Liver (tissue), 9 donors: ENCODE measurements around the gene WDR81. TPM values are rescaled to one million over a fixed set of nuclear protein-coding genes. Genes with fewer than 3 reads are reported as not detected.

Source experiments
- DNase-seq: peaks from one replicate; pipeline ENCODE4 v3.0.0-alpha.2; 2017; ENCODE audit warnings: low spot score
- H3K27ac ChIP-seq, 2 donors: one replicate each; pipeline ENCODE4 v1.7.0; 2013; ENCODE audit warnings: inconsistent platforms in 2 of 2, low read length in 2 of 2, control low read depth in 1 of 2, low read depth in 1 of 2, mild to moderate bottlenecking in 1 of 2
- H3K27me3 ChIP-seq, 4 donors: one replicate each; pipeline versions ENCODE4 v1.6.1 to v1.7.0; 2013; ENCODE audit warnings: low read length in 3 of 4, inconsistent platforms in 1 of 4, mild to moderate bottlenecking in 1 of 4, moderate library complexity in 1 of 4; ENCODE audit not compliant: control insufficient read depth in 4 of 4, insufficient read depth in 4 of 4
- H3K36me3 ChIP-seq, 4 donors: one replicate each; pipeline versions ENCODE4 v1.6.1 to v1.7.0; 2013; ENCODE audit warnings: low read length in 3 of 4, mild to moderate bottlenecking in 3 of 4, low read depth in 1 of 4, moderate library complexity in 1 of 4; ENCODE audit not compliant: control insufficient read depth in 4 of 4, insufficient read depth in 3 of 4
- H3K4me1 ChIP-seq, 4 donors: one replicate each; pipeline versions ENCODE4 v1.6.1 to v1.7.0; 2013; ENCODE audit warnings: low read length in 3 of 4, mild to moderate bottlenecking in 3 of 4, moderate library complexity in 1 of 4; ENCODE audit not compliant: control insufficient read depth in 4 of 4, insufficient read depth in 4 of 4
- H3K4me3 ChIP-seq, 3 donors: one replicate each; pipeline versions ENCODE4 v1.6.1 to v1.7.0; 2013; ENCODE audit warnings: low read length in 3 of 3, control low read depth in 1 of 3, low read depth in 1 of 3, mild to moderate bottlenecking in 1 of 3
- H3K9ac ChIP-seq, 2 donors: one replicate each; pipeline ENCODE4 v1.7.0; 2013; ENCODE audit warnings: low read length in 2 of 2, mild to moderate bottlenecking in 2 of 2, moderate library complexity in 2 of 2, control low read depth in 1 of 2, low read depth in 1 of 2
- H3K9me3 ChIP-seq, 4 donors: one replicate each; pipeline versions ENCODE4 v1.6.1 to v1.7.0; 2013; ENCODE audit warnings: low read length in 3 of 4; ENCODE audit not compliant: control insufficient read depth in 4 of 4
- EGR1 ChIP-seq, 2 donors: IDR thresholded peaks; 2 replicates each; pipeline ENCODE4 v1.6.1; 2016 to 2018; ENCODE audit warnings: antibody characterized with exemption in 2 of 2, low read depth in 2 of 2
- FOXA1 ChIP-seq: IDR thresholded peaks from 2 replicates; pipeline ENCODE4 v1.6.1; 2016; ENCODE audit warnings: antibody characterized with exemption
- FOXA2 ChIP-seq: IDR thresholded peaks from 2 replicates; pipeline ENCODE4 v1.6.1; 2016; ENCODE audit warnings: antibody characterized with exemption
- GABPA ChIP-seq, 2 donors: IDR thresholded peaks in 1 of 2; conservative IDR thresholded peaks in 1 of 2; 2 replicates each; pipeline ENCODE4 v1.6.1; 2016; ENCODE audit warnings: antibody characterized with exemption in 2 of 2, mild to moderate bottlenecking in 1 of 2, moderate library complexity in 1 of 2
- HNF4G ChIP-seq: IDR thresholded peaks from 2 replicates; pipeline ENCODE4 v1.6.1; 2016; ENCODE audit warnings: antibody characterized with exemption
- JUND ChIP-seq, 2 donors: IDR thresholded peaks; 2 replicates each; pipeline ENCODE4 v1.6.1; 2016; ENCODE audit warnings: antibody characterized with exemption in 2 of 2
- NR2F2 ChIP-seq: IDR thresholded peaks from 2 replicates; pipeline ENCODE4 v1.6.1; 2016; ENCODE audit warnings: antibody characterized with exemption
- RAD21 ChIP-seq, 2 donors: IDR thresholded peaks; 2 replicates each; pipeline ENCODE4 v1.6.1; 2016; ENCODE audit warnings: antibody characterized with exemption in 2 of 2, mild to moderate bottlenecking in 2 of 2
- RXRA ChIP-seq, 2 donors: IDR thresholded peaks; 2 replicates each; pipeline ENCODE4 v1.6.1; 2017 to 2018; ENCODE audit warnings: antibody characterized with exemption in 2 of 2, mild to moderate bottlenecking in 1 of 2
- SP1 ChIP-seq: IDR thresholded peaks from 2 replicates; pipeline ENCODE4 v1.6.1; 2018; ENCODE audit warnings: antibody characterized with exemption, mild to moderate bottlenecking
- TAF1 ChIP-seq: conservative IDR thresholded peaks from 2 replicates; pipeline ENCODE4 v1.6.1; 2016; ENCODE audit warnings: antibody characterized with exemption, mild to moderate bottlenecking
- YY1 ChIP-seq: IDR thresholded peaks from 2 replicates; pipeline ENCODE4 v1.6.1; 2016; ENCODE audit warnings: antibody characterized with exemption, mild to moderate bottlenecking
- WGBS: extraction: QIAGEN DNeasy Blood & Tissue Kit; methylation state at CpG from one replicate; pipeline ENCODE4 v1.1.7; 2013; 5-methylcytosine and 5-hydroxymethylcytosine counted together
- polyA plus RNA-seq, 2 donors: library from polyadenylated mRNA; stranded (reverse) in 1 of 2; unstranded in 1 of 2; fragments of 200-250 nt in 1 of 2; fragments of >200 nt in 1 of 2; fragmentation: Nextera tagmentation in 1 of 2; extraction: Ambion mirVana in 1 of 2; gene quantifications; one replicate each; pipeline versions ENCODE4 v1.2.1 to v1.2.3, GENCODE V29; 2013 to 2015
- total RNA-seq, 2 donors: library from RNA; depleted of rRNA; stranded (reverse); fragments of >200 nt; gene quantifications; one replicate each; pipeline ENCODE4 v1.2.3, GENCODE V29; 2014
- TF ChIP-seq, protein P1 (sequence below): IDR thresholded peaks from 2 replicates; pipeline ENCODE4 v1.6.1; 2016; ENCODE audit warnings: antibody characterized with exemption
- TF ChIP-seq, protein P2 (sequence below): IDR thresholded peaks from 2 replicates; pipeline ENCODE4 v1.6.1; 2016; ENCODE audit warnings: antibody characterized with exemption, mild to moderate bottlenecking
- TF ChIP-seq, protein P3 (sequence below): IDR thresholded peaks from 2 replicates; pipeline ENCODE4 v1.6.1; 2016; ENCODE audit warnings: antibody characterized with exemption
- TF ChIP-seq, protein P4 (sequence below): fragments of 150-350 bp; IDR thresholded peaks from 2 replicates; pipeline ENCODE4 v1.5.1; 2017; ENCODE audit warnings: improper control_type of control experiment, low read depth, low read length; ENCODE audit not compliant: missing input control
- TF ChIP-seq, protein P5 (sequence below): IDR thresholded peaks from 2 replicates; pipeline ENCODE4 v1.6.1; 2016; ENCODE audit warnings: antibody characterized with exemption
- donor health status: healthy.
- donor health status: healthy.
- donor health status: healthy.
- donor health status: healthy.
- donor health status: healthy.

Gene WDR81
- total and polyA plus RNA-seq, 4 donors: 12.3 to 41.8 (median 33.0) TPM

DNA sequence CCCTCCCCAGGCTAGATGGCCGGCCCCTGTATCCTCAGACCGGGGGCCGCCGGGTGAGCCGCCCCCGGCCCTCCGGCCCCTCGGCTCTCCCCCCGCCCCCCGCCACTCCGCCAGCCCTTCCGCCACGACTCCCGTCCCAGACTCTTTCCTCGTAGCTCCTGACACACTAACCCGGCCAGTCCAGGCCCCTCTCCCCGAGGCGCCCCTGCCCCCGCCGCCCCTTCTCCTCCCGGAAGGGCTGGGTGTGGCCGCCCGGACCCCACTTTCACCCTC is 8.8 kb upstream of the WDR81 start:
- Histone ChIP-seq H3K4me3 (peak overlapping the region; percentile 88 to 96 (median 89)), H3K36me3 (peaks cover 11 to 24% (median 14%) of the 10 kb centered on the region in 4 donors), H3K27me3 (no peaks in the 10 kb centered on the region), H3K9me3 (no peaks in the 10 kb centered on the region), H3K9ac (peak overlapping the region in 1 of 2 donors; percentile 49), H3K27ac (peak overlapping the region; percentile 95 to 96), H3K4me1 (peaks cover 9 to 51% (median 30%) of the 10 kb centered on the region in 4 donors)
- under 1% methylated on average over 23 of the region's 23 CpGs for WGBS
- TF ChIP-seq EGR1 (IDR thresholded peaks at IDR 0.05; ENCODE audit: low read depth in 2 of 2) (no peak), RAD21 (IDR thresholded peaks at IDR 0.05) (no peak), SP1 (no peak), FOXA1 (no peak), TAF1 (no peak), JUND (IDR thresholded peaks at IDR 0.05) (no peak), RXRA (IDR thresholded peaks at IDR 0.05) (no peak), FOXA2 (no peak), HNF4G (no peak), NR2F2 (no peak), GABPA (IDR thresholded peaks at IDR 0.05 in 1 of 2, conservative IDR thresholded peaks at IDR 0.05 in 1 of 2) (no peak), YY1 (no peak)
- TF ChIP-seq, protein P1, sequence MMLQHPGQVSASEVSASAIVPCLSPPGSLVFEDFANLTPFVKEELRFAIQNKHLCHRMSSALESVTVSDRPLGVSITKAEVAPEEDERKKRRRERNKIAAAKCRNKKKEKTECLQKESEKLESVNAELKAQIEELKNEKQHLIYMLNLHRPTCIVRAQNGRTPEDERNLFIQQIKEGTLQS: no peak
- TF ChIP-seq, protein P2, sequence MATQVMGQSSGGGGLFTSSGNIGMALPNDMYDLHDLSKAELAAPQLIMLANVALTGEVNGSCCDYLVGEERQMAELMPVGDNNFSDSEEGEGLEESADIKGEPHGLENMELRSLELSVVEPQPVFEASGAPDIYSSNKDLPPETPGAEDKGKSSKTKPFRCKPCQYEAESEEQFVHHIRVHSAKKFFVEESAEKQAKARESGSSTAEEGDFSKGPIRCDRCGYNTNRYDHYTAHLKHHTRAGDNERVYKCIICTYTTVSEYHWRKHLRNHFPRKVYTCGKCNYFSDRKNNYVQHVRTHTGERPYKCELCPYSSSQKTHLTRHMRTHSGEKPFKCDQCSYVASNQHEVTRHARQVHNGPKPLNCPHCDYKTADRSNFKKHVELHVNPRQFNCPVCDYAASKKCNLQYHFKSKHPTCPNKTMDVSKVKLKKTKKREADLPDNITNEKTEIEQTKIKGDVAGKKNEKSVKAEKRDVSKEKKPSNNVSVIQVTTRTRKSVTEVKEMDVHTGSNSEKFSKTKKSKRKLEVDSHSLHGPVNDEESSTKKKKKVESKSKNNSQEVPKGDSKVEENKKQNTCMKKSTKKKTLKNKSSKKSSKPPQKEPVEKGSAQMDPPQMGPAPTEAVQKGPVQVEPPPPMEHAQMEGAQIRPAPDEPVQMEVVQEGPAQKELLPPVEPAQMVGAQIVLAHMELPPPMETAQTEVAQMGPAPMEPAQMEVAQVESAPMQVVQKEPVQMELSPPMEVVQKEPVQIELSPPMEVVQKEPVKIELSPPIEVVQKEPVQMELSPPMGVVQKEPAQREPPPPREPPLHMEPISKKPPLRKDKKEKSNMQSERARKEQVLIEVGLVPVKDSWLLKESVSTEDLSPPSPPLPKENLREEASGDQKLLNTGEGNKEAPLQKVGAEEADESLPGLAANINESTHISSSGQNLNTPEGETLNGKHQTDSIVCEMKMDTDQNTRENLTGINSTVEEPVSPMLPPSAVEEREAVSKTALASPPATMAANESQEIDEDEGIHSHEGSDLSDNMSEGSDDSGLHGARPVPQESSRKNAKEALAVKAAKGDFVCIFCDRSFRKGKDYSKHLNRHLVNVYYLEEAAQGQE: no peak
- TF ChIP-seq, protein P3, sequence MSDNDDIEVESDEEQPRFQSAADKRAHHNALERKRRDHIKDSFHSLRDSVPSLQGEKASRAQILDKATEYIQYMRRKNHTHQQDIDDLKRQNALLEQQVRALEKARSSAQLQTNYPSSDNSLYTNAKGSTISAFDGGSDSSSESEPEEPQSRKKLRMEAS: no peak
- TF ChIP-seq, protein P4, sequence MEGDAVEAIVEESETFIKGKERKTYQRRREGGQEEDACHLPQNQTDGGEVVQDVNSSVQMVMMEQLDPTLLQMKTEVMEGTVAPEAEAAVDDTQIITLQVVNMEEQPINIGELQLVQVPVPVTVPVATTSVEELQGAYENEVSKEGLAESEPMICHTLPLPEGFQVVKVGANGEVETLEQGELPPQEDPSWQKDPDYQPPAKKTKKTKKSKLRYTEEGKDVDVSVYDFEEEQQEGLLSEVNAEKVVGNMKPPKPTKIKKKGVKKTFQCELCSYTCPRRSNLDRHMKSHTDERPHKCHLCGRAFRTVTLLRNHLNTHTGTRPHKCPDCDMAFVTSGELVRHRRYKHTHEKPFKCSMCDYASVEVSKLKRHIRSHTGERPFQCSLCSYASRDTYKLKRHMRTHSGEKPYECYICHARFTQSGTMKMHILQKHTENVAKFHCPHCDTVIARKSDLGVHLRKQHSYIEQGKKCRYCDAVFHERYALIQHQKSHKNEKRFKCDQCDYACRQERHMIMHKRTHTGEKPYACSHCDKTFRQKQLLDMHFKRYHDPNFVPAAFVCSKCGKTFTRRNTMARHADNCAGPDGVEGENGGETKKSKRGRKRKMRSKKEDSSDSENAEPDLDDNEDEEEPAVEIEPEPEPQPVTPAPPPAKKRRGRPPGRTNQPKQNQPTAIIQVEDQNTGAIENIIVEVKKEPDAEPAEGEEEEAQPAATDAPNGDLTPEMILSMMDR: no peak
- TF ChIP-seq, protein P5, sequence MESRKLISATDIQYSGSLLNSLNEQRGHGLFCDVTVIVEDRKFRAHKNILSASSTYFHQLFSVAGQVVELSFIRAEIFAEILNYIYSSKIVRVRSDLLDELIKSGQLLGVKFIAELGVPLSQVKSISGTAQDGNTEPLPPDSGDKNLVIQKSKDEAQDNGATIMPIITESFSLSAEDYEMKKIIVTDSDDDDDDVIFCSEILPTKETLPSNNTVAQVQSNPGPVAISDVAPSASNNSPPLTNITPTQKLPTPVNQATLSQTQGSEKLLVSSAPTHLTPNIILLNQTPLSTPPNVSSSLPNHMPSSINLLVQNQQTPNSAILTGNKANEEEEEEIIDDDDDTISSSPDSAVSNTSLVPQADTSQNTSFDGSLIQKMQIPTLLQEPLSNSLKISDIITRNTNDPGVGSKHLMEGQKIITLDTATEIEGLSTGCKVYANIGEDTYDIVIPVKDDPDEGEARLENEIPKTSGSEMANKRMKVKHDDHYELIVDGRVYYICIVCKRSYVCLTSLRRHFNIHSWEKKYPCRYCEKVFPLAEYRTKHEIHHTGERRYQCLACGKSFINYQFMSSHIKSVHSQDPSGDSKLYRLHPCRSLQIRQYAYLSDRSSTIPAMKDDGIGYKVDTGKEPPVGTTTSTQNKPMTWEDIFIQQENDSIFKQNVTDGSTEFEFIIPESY: no peak
- no peak for DNase-seq
